Measurements from ENCODE around the gene RPS24. TPM values are rescaled to one million over a fixed set of nuclear protein-coding genes. Genes with fewer than 3 reads are reported as not detected.

Gene RPS24
- total and polyA plus RNA-seq, 10 of the 15 experiments (the other 5 are each of a cell fraction or from before 2014, with no cell fraction given) = 1,343 to 7,285 (median 2,230) TPM

GRCh38 chr10:78053211-78053868 lies 19.7 kb downstream of the RPS24 start (continued):
- TF ChIP-seq CEBPZ (IDR thresholded peaks at IDR 0.05; ENCODE audit: low read depth, low read length) (no peak), MTA3 (IDR thresholded peaks at IDR 0.05; ENCODE audit: borderline replicate concordance, low read length) (no peak)

GRCh38 chr10:78058562-78058961 lies 24.9 kb downstream of the RPS24 start:
- ChIA-PET CTCF (no interaction called here), RAD21 (ENCODE audit: unreplicated experiment) (no interaction called here), SMC1A (ENCODE audit: uncharacterized antibody, unreplicated experiment) (no interaction called here), POLR2A (no interaction called here)
- DNase-seq (ENCODE audit: low read depth, low spot score) = no peak
- Histone ChIP-seq H3K9ac (ENCODE audit: control insufficient read depth, insufficient read depth, low read length) (no peak overlapping the region), H3K9me3 (replicated peaks; ENCODE audit: control insufficient read depth, insufficient read depth, low read length) (no peaks in the 10 kb centered on the region; the same call in 2 of the 3 replicates), H3K4me1 (ENCODE audit: control insufficient read depth, insufficient read depth, low read length) (no peaks in the 10 kb centered on the region), H3K27me3 (replicated peaks in 1 of 2; ENCODE audit: control insufficient read depth in 2 of 2, insufficient read depth in 2 of 2, low read length in 1 of 2) (no peaks in the 10 kb centered on the region), H3K36me3 (ENCODE audit: control insufficient read depth in 2 of 2, insufficient read depth in 2 of 2, low read length in 1 of 2) (no peaks in the 10 kb centered on the region), H3K4me2 (ENCODE audit: control insufficient read depth, insufficient read depth) (no peak overlapping the region), H2AFZ (ENCODE audit: control insufficient read depth, low read depth, low read length) (no peak overlapping the region), H3K79me2 (ENCODE audit: control insufficient read depth, insufficient read depth, low read length) (no peaks in the 10 kb centered on the region), H3K27ac (ENCODE audit: control insufficient read depth, insufficient read depth) (no peak overlapping the region), H4K20me1 (ENCODE audit: control insufficient read depth, insufficient read depth) (no peaks in the 10 kb centered on the region), H3K4me3 (no peak overlapping the region)
- BruUV-seq (replicated peaks) = no TSS peak
- no peak for ATAC-seq
- in situ Hi-C loops (cut with MboI) (no loop called here), intact Hi-C loops (cut with micrococcal nuclease; ENCODE audit: unreplicated experiment) (no loop called here)
- TF ChIP-seq SMARCA5 (IDR thresholded peaks at IDR 0.05) (no peak), CHD4 (IDR thresholded peaks at IDR 0.05) (no peak), SPI1 (IDR thresholded peaks at IDR 0.05; ENCODE audit: borderline replicate concordance, insufficient read depth, low read depth, low read length) (no peak)
- FAIRE-seq = no peak
- 54% methylated on average over 5 of the region's 5 CpGs for WGBS (ENCODE audit: insufficient coverage, insufficient replicate concordance, low lambda C conversion rate, missing lambda C conversion rate)

Measured in GM12878 (cell line).